Activated T-helper 2 cell treated with anti-CD3 and anti-CD28 coated beads, Interferon-gamma antibody, Interleukin-2, Interleukin-4, amounts not matched to agents 10 μg/mL and 5 μg/mL and 100 μg/mL, durations not matched to agents 14 hours and 24 hours and 36 hours (primary cell): ENCODE results near the gene EXO1. TPM values are rescaled to one million over a fixed set of nuclear protein-coding genes. Genes with fewer than 3 reads are reported as not detected.
"Not testable (repeated sequence)": the region's sequence is repeated elsewhere in the genome, so short reads cannot be mapped to it uniquely, and the experiment has no call there.

Source experiments
- DNase-seq: peaks from one replicate; pipeline ENCODE4 v3.0.0; 2021; ENCODE audit warnings: low spot score
- H3K27ac Mint-ChIP-seq: one replicate; pipeline ENCODE4 v1.8.0; 2021; ENCODE audit warnings: mixed read lengths
- H3K27me3 Mint-ChIP-seq: one replicate; pipeline ENCODE4 v1.8.0; 2021; ENCODE audit warnings: low read depth, mixed read lengths
- H3K36me3 Mint-ChIP-seq: one replicate; pipeline ENCODE4 v1.8.0; 2021; ENCODE audit warnings: low read depth, mixed read lengths
- H3K4me1 Mint-ChIP-seq: one replicate; pipeline ENCODE4 v1.8.0; 2021; ENCODE audit warnings: low read depth, mixed read lengths
- H3K4me3 Mint-ChIP-seq: one replicate; pipeline ENCODE4 v1.8.0; 2021; ENCODE audit warnings: low read depth, mild to moderate bottlenecking, moderate library complexity, mixed read lengths
- H3K9me3 Mint-ChIP-seq: one replicate; pipeline ENCODE4 v1.8.0; 2021; ENCODE audit warnings: mixed read lengths
- intact Hi-C: fragments of 100-400 bp; cut with micrococcal nuclease; formaldehyde crosslinking; loops from one replicate; pipeline ENCODE4 v1.15.1; 2023
- total RNA-seq: library from RNA; stranded (reverse); gene quantifications from 2 replicates; pipeline ENCODE4 v1.2.3, GENCODE V29; 2022

Gene EXO1
- 49.2 and 52.5 TPM in 2 replicates for total RNA-seq

- Mint-ChIP-seq H3K27ac (peak within 1 kb of the TSS; percentile 100), H3K4me3 (peak within 1 kb of the TSS; percentile 98), H3K4me1 (peaks cover 26% of the 10 kb centered on the region), H3K36me3 (peaks cover 33% of the 10 kb centered on the region), H3K9me3 (no peaks in the 10 kb centered on the region), H3K27me3 (peaks cover 7% of the 10 kb centered on the region)
- intact Hi-C loops, result loop anchor here (1.0 to 5.0 kb wide), 6 partner anchors 149 to 1409 kb away; partner anchors contain the start of genes CEP170, CHML, FH and KMO
- DNase-seq, result peak; percentile 86
Observed at GRCh38 chr1:241847796-241848685, at the start of gene EXO1. TSS of gene EXO1 (plus strand) at chr1:241848204. CDS start at chr1:241850426, 2,222 bp downstream.

GRCh38 chr1:241799416-241799815 is 48.6 kb upstream of the EXO1 start:
- H3K36me3 Mint-ChIP-seq, result no peaks in the 10 kb centered on the region
- no peak overlapping the region for H3K4me3 Mint-ChIP-seq
- no peaks in the 10 kb centered on the region for H3K9me3 Mint-ChIP-seq
- H3K27ac Mint-ChIP-seq, result no peak overlapping the region
- no peaks in the 10 kb centered on the region for H3K4me1 Mint-ChIP-seq
- intact Hi-C loops, result no loop called here
- no peak for DNase-seq
- H3K27me3 Mint-ChIP-seq, result peaks cover 5% of the 10 kb centered on the region

GRCh38 chr1:241800640-241801039 is 47.4 kb upstream of the EXO1 start:
- H3K4me1 Mint-ChIP-seq, result no peaks in the 10 kb centered on the region
- no peak for DNase-seq
- H3K9me3 Mint-ChIP-seq, result no peaks in the 10 kb centered on the region
- intact Hi-C loops, result no loop called here
- no peaks in the 10 kb centered on the region for H3K36me3 Mint-ChIP-seq
- H3K27ac Mint-ChIP-seq, result no peak overlapping the region
- no peak overlapping the region for H3K4me3 Mint-ChIP-seq
- peaks cover 5% of the 10 kb centered on the region for H3K27me3 Mint-ChIP-seq

GRCh38 chr1:241802863-241803262 is 45.1 kb upstream of the EXO1 start:
- H3K9me3 Mint-ChIP-seq, result no peaks in the 10 kb centered on the region
- no peak overlapping the region for H3K27ac Mint-ChIP-seq
- H3K4me3 Mint-ChIP-seq, result no peak overlapping the region
- peaks cover 5% of the 10 kb centered on the region for H3K27me3 Mint-ChIP-seq
- H3K4me1 Mint-ChIP-seq, result peaks cover 4% of the 10 kb centered on the region
- H3K36me3 Mint-ChIP-seq, result no peaks in the 10 kb centered on the region
- intact Hi-C loops, result no loop called here
- DNase-seq, result no peak

GRCh38 chr1:241804706-241805105 is 43.3 kb upstream of the EXO1 start:
- H3K27ac Mint-ChIP-seq, H3K27me3 Mint-ChIP-seq, H3K4me1 Mint-ChIP-seq, H3K36me3 Mint-ChIP-seq, intact Hi-C loops, H3K4me3 Mint-ChIP-seq, DNase-seq, H3K9me3 Mint-ChIP-seq: not testable (repeated sequence)

GRCh38 chr1:241808265-241808664 is 39.7 kb upstream of the EXO1 start:
- Mint-ChIP-seq H3K9me3 (no peaks in the 10 kb centered on the region), H3K27ac (no peak overlapping the region), H3K36me3 (no peaks in the 10 kb centered on the region), H3K4me3 (no peak overlapping the region), H3K27me3 (peaks cover under 1% of the 10 kb centered on the region), H3K4me1 (peaks cover 4% of the 10 kb centered on the region)
- intact Hi-C loops, result no loop called here
- DNase-seq, result no peak

GRCh38 chr1:241810769-241811405 is 37.1 kb upstream of the EXO1 start:
- Mint-ChIP-seq H3K9me3 (no peaks in the 10 kb centered on the region), H3K27me3 (no peaks in the 10 kb centered on the region), H3K4me3 (no peak overlapping the region), H3K27ac (no peak overlapping the region), H3K4me1 (peaks cover 4% of the 10 kb centered on the region), H3K36me3 (no peaks in the 10 kb centered on the region)
- no peak for DNase-seq
- intact Hi-C loops, result no loop called here

GRCh38 chr1:241813768-241814320 is 34.2 kb upstream of the EXO1 start:
- H3K4me3 Mint-ChIP-seq, result no peak overlapping the region
- no peak for DNase-seq
- no peak overlapping the region for H3K27ac Mint-ChIP-seq
- intact Hi-C loops, result no loop called here
- no peaks in the 10 kb centered on the region for H3K9me3 Mint-ChIP-seq
- no peaks in the 10 kb centered on the region for H3K36me3 Mint-ChIP-seq
- no peaks in the 10 kb centered on the region for H3K4me1 Mint-ChIP-seq
- H3K27me3 Mint-ChIP-seq, result peaks cover 4% of the 10 kb centered on the region

- Mint-ChIP-seq H3K4me1 (no peaks in the 10 kb centered on the region), H3K4me3 (no peak overlapping the region), H3K27me3 (peaks cover 6% of the 10 kb centered on the region), H3K36me3 (no peaks in the 10 kb centered on the region), H3K27ac (no peak overlapping the region), H3K9me3 (no peaks in the 10 kb centered on the region)
- DNase-seq, result no peak
- intact Hi-C loops, result no loop called here
Observed at GRCh38 chr1:241816008-241816407, 32.0 kb upstream of the EXO1 start.

GRCh38 chr1:241817331-241817792 is 30.6 kb upstream of the EXO1 start:
- DNase-seq, result no peak
- Mint-ChIP-seq H3K27me3 (peaks cover 6% of the 10 kb centered on the region), H3K36me3 (no peaks in the 10 kb centered on the region), H3K4me3 (no peak overlapping the region), H3K27ac (no peak overlapping the region), H3K9me3 (no peaks in the 10 kb centered on the region), H3K4me1 (no peaks in the 10 kb centered on the region)
- intact Hi-C loops, result no loop called here

GRCh38 chr1:241817956-241818612 is 29.9 kb upstream of the EXO1 start:
- intact Hi-C loops, result no loop called here
- no peaks in the 10 kb centered on the region for H3K4me1 Mint-ChIP-seq
- no peaks in the 10 kb centered on the region for H3K9me3 Mint-ChIP-seq
- no peak overlapping the region for H3K4me3 Mint-ChIP-seq
- peaks cover 6% of the 10 kb centered on the region for H3K27me3 Mint-ChIP-seq
- H3K36me3 Mint-ChIP-seq, result no peaks in the 10 kb centered on the region
- no peak overlapping the region for H3K27ac Mint-ChIP-seq
- no peak for DNase-seq

- Mint-ChIP-seq H3K4me3 (no peak overlapping the region), H3K4me1 (no peaks in the 10 kb centered on the region), H3K27ac (no peak overlapping the region), H3K27me3 (peaks cover 6% of the 10 kb centered on the region), H3K9me3 (no peaks in the 10 kb centered on the region), H3K36me3 (no peaks in the 10 kb centered on the region)
- intact Hi-C loops, result no loop called here
- no peak for DNase-seq
Observed at GRCh38 chr1:241819340-241819866, 28.6 kb upstream of the EXO1 start.
